Islet precursor cell (in vitro differentiated cells): ENCODE data around the gene IGFBP7.

Source experiments
- DNase-seq: peaks from one replicate; pipeline ENCODE4 v3.0.0-alpha.2; 2018

Gene IGFBP7, protein sequence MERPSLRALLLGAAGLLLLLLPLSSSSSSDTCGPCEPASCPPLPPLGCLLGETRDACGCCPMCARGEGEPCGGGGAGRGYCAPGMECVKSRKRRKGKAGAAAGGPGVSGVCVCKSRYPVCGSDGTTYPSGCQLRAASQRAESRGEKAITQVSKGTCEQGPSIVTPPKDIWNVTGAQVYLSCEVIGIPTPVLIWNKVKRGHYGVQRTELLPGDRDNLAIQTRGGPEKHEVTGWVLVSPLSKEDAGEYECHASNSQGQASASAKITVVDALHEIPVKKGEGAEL

DNA sequence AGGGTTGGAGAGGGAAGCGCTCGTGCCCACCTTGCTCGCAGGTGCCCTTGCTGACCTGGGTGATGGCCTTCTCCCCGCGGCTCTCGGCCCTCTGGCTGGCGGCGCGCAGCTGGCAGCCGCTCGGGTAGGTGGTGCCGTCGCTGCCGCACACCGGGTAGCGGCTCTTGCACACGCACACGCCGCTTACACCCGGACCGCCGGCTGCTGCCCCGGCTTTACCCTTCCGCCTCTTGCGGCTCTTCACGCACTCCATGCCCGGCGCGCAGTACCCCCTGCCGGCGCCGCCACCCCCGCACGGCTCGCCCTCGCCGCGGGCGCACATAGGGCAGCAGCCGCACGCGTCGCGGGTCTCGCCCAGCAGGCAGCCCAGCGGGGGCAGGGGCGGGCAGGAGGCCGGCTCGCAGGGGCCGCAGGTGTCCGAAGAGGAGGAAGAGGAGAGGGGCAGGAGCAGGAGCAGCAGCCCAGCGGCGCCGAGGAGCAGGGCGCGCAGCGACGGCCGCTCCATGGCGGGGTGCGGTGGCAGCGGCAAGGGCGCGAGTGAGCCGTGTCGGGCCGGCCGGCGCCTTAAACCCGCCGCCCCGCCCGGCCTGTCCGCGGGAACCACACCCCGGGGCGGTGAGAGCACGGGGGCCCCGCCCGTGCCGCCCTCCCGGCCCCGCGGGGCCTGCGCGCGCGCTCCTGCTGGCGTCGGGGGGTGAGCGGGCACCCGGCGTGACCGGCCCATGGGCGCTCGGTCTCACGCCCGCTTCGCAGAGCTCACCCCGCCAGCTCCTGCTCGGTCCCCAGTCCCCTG is at the start of gene IGFBP7:
Gene IGFBP7 (minus strand): TSS at position 539 of the 793 bp plus-strand sequence. CDS start 34 bp downstream, at position 505.
- DNase-seq = peak; percentile 70

- no peak for DNase-seq
Measured at GRCh38 chr4:57159866-57160265, 49.7 kb upstream of the IGFBP7 start.

- DNase-seq = no peak
Measured at GRCh38 chr4:57158762-57159161, 48.6 kb upstream of the IGFBP7 start.

- no peak for DNase-seq
Measured at GRCh38 chr4:57158221-57158620, 48.0 kb upstream of the IGFBP7 start.

GRCh38 chr4:57157596-57158137 is 47.5 kb upstream of the IGFBP7 start:
- no peak for DNase-seq

DNA sequence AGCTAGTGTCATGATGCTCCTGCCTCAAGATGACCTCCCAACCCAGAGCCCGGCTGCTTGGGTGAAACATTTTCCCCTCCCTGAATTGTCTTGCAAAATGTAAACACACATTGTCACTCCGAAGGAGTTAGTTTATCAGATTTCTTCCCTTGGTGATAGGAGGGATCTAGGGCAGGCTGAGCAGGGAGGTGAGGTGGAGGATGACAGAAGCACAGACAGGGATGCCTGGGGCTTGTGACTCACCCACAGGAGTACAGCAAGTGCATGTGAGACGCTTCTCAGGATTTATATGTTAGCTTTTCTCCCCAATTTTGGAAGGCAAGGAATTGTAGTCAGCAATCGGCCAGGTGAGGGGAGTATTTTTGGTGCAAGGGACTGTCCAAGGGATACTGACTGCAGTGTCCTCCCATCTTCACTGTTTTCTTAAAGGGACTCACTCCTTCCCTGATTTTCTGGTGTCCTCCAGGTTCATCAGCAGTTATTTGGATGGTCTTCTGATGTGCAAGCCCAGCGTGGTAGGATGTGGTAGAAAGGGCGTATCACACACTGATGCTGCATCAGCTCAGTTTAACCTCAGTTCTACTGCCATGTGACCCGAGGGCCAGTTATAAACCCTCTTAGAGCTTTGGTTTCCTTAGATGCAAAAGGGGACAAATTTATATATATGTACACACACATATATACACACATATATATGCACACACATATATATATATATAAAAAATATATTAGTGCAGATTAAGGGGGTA is 46.2 kb upstream of the IGFBP7 start:
- DNase-seq = peak; percentile 88

DNA sequence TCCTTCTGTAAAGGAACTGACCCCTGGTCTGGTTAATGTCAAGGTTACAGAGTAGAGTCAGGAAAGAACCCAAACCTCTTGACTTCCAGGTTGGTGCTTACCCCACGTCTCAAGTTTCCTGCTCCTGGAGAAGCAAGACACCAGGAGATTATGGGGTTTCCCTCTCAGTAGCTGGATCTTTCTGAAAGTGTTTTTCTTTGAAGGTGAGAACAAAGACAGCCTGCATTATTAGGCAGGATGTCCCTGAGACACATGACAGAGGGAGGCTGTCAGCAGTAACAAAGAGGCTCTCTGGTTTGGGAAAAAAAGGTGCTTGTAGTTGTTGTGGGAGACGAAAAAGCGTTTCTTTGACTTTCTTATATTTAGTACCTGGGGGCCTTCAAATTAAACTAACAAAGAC is 44.7 kb upstream of the IGFBP7 start:
- DNase-seq = peak; percentile 72

DNA sequence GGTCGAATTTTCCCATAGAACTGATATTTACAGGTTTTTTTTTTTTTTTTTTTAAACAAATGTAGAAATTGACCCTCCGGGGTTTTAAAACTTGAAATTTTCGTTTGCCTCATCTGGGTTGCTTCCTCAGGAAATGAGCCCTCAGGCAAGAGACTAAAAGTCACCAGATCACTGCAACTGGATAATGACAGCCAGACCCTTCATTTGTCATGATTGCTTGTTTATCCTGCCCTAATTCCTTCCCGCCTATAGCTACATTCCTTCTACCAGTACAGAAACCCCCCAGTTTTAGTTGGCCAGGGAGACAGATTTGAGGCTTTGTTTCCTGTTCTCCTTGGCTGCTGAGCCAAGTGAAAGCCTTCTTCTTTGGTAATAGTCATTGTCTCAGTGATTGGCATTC is 44.0 kb upstream of the IGFBP7 start:
- DNase-seq = peak; percentile 85

GRCh38 chr4:57153207-57153606 is 43.0 kb upstream of the IGFBP7 start:
- DNase-seq = no peak

DNA sequence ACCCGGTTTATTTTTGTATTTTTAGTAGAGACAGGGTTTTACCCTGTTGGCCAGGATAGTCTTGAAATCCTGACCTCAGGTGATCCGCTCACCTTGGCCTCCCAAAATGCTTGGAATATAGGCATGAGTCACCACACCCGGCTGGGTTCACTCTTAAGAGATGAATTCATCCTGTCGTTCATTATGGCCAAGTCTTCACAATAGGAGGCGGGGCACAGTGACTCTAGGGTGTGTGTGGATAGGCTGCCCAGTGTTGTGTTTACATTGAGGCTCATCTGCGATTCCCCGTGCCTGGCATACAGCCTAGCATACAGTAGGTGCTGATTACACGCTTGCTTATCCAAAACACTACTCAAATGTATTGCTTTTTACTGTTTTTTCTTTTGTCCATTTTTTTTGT is 41.3 kb upstream of the IGFBP7 start:
- DNase-seq = peak; percentile 79

- no peak for DNase-seq
Measured at GRCh38 chr4:57149833-57150232, 39.6 kb upstream of the IGFBP7 start.

- no peak for DNase-seq
Measured at GRCh38 chr4:57148831-57149505, 38.8 kb upstream of the IGFBP7 start.

DNA sequence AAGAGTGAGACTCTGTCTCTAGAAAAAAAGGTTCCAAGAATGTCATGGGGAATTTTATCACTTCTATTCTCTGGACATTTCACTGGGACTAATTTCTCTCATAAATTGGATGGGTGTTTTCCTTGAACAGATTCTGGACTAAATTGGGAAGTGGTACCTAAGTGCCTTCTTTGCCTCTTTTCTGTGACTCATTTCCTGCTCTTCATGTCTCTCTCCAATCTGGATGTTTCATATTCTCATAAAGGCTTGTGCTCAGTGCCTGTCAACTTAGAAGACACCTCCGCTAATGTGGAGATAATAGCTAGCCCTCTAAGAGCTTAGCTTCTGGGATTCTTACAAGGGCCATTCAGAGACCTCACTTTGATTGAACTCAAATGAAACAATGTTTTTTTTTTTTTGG is 38.0 kb upstream of the IGFBP7 start:
- no peak for DNase-seq

- no peak for DNase-seq
Measured at GRCh38 chr4:57147335-57148060, 37.3 kb upstream of the IGFBP7 start.

- no peak for DNase-seq
Measured at GRCh38 chr4:57146444-57146843, 36.3 kb upstream of the IGFBP7 start.

DNA sequence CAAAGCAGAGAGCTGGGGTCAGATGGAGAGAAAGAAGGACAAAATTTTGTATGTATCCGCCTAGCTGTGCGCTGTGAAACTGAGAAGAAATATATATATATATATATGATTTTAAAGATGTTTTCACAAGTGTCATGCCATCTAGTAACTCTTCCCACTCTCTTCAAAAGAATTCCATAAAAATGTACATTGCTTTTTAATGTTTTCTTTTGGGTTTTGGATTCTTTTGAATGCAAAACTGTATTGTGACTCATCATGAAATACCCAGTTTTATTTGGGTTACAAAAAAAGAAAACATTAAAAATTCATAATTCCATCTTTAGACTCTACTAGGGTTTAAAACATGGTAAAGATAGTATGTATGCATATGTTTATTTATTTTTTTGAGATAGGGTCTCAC is 34.3 kb upstream of the IGFBP7 start:
- no peak for DNase-seq

GRCh38 chr4:57139783-57140182 is 29.6 kb upstream of the IGFBP7 start:
- no peak for DNase-seq

DNA sequence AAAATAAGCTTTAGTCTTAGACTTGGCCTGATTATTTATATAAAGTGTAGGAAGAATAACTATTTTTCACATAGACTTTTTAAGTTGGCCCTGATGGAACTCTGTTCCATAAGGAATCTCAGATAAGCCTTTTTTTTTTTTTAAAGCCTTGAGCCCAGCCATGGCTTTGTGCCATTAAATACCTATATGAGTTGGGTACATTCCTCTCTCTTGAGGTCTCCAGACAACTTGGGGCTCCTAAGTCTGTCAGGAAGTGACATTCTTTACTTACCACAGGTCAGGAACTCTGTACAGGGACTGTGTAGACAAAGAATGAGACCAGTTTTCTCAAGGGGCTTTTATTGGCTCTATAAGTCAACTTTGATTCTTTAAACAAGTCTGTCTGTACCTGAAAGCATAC is 27.1 kb upstream of the IGFBP7 start:
- DNase-seq = no peak

- DNase-seq = no peak
Measured at GRCh38 chr4:57136281-57136680, 26.1 kb upstream of the IGFBP7 start.

DNA sequence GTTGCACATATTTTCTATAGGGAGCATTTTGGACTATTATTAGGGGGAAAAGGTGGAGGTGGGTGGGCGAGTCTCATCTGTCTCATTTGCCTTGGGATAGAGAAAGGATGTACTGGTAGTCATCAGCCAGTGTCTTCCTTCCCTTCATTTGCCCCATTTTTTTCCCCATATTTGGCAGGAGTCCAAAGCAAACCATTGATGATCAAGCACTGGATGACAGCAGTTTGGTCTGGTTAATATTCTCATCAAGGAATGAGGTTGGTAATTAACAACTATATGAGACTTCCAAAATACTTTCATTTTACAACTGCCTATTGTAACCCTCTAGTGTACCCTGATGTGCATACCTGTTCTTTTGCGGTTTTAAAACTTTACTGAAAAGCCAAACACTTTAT is 22.6 kb upstream of the IGFBP7 start:
- no peak for DNase-seq

DNA sequence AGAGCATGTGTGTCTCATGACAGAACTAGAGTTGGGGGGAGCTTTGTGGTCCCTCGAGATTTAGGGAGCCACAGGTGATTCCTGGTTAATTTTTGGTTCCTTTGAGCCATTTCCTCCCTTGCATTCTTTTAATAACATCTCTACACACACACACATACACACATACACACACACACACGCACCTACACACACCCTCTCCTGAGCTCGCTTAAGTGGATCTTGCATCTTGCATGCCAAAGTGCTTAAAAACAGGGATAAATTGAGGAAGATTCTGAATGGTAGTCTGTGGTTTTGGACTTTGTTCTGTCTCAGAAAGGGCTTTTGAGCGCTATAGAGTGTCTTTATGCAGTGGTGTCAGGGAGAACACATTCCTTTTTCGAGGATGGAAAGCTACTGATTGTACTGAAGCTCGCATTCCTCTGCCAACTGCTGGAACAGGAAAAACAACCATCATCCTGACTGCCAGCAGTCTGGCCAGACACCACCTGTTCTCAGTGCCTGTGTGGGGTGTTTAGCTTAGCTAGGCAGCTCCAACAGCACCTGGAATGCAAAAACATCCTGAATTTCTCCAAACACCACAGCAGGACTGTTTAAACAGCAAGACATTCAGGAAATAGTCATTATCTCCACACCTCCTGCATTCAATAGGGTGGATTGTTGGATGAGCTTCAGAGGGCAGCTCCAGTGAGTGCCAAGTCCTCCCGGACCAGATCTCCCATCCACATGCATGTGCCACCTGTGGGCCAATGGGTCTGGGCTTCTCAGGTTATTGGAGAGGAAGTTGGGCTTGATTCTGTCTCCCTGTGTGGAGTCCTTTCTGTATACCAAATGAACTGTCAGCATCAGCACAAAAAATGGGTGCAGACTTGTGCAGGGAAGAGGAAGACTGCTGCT is 21.9 kb upstream of the IGFBP7 start:
- peak; percentile 89 for DNase-seq
